GDM1 (cell line): ENCODE data around the gene SGTA.
A peak's percentile ranks its signal among the peaks of the same experiment; 100 is the strongest.
"Not testable (repeated sequence)": the region's sequence is repeated elsewhere in the genome, so short reads cannot be mapped to it uniquely, and the experiment has no call there.

Source experiments
- DNase-seq: peaks from one replicate; lab custom pipeline; 2025; lab: John Stamatoyannopoulos, UW

The SGTA gene, protein sequence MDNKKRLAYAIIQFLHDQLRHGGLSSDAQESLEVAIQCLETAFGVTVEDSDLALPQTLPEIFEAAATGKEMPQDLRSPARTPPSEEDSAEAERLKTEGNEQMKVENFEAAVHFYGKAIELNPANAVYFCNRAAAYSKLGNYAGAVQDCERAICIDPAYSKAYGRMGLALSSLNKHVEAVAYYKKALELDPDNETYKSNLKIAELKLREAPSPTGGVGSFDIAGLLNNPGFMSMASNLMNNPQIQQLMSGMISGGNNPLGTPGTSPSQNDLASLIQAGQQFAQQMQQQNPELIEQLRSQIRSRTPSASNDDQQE

DNA sequence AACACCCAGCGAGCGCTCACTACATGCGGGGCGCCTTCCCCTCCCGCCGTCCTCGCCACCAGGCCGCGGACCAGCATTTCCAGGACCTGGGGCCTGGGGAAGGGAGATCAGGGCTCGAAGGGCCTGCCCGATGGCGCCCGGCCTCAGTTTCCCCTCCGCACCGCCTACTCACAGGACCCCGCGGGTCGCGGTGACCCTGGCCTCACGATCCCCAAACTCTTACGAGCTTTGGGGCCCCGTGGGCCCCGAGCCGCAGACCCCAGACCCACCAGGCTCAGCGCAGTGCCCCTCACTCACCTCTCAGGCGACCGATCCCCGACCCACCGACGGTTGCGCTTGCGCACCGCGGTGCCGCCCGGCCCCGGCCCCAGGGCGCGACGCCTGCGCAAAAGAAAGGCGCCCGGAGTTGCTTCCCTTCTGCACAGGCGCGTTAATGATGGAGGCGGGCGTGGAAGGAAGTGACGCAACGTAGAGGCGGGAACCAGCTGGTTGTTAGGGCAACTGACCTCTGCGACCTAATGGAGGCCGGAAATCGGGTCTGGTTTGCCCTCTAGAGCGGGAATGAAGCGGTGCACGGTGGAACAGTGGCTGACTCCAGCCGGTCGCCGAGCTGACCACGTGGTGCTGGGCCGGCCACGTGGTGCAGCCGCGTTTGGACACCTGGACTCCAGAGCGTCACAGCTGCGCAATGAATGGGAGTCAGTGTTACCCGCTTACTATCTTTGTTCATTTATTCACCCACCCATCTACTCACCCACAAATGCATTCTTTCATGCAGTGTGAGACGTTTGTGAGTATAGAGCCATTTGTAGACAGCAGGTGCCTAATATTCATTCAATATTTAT is at the start of gene SGTA:
TSS of gene SGTA (minus strand) at position 338 of the 845 bp plus-strand sequence. CDS start 14,205 bp downstream, outside the sequence.
- peak; percentile 95 for DNase-seq

DNA sequence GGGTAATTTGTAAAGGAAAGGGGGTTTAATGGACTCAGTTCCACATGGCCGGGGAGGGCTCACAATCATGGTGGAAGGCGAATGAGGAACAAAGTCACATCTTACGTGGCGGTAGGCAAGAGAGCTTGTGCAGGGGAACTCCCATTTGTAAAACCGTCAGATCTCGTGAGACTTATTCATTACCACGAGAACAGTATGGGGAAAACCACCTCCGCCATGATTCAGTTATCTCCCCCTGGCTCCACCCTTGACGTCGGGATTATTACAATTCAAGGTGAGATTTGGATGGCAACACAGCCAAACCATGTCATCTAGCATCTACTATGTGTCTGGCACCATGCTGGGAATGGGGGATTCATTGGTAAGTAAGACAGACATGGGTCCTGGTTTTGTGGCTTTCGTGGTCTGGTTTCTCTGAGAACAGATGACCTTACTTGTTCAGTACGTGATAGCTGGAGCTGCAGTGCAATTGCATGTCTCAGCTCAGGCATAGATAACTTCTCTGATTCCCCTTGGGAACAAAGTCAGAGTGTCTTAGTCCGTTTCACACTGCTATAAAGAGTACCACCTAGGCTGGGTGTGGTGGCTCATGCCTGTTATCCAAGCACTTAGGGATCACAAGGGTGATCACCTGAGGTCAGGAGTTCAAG is 44.9 kb upstream of the SGTA start:
- no peak for DNase-seq

DNA sequence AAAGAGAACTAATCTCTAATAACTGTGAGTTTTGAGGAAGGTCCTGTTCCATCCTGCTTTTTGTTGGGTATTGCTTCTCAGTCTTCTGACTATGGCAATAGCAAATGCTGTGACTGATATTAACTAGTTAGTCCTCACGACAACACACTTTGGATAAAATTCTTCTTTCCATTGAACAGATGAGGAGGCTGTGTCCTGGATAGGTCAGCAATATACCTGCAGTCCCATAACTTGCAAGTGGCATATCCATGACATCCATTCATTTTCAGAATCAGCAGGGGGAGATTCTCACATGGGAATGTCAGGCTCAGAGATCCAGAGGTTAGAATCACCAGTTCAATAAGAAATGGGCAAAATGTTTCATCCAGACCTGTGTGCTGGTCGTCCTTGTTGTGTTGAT is 43.9 kb upstream of the SGTA start:
- no peak for DNase-seq

DNA sequence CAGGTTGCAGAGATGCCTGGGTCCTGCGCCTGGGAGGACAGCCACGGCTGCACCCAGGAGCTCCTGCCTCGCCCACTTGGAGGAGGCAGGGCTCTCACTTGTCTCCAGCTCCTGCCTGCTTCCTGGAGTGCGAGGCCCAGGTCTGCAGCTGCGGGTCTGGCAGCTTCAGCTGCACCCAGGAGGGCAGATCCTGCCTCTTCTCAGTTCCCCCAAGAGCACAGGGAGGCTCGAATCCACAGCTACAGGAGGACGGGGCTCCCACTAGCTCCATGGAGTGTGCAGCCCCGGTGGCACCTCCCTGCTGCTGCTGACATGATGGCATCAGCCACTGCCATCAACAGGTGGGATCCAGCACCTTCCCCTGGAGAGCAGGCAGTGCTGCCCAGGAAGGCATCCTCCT is 41.1 kb upstream of the SGTA start:
- no peak for DNase-seq

DNA sequence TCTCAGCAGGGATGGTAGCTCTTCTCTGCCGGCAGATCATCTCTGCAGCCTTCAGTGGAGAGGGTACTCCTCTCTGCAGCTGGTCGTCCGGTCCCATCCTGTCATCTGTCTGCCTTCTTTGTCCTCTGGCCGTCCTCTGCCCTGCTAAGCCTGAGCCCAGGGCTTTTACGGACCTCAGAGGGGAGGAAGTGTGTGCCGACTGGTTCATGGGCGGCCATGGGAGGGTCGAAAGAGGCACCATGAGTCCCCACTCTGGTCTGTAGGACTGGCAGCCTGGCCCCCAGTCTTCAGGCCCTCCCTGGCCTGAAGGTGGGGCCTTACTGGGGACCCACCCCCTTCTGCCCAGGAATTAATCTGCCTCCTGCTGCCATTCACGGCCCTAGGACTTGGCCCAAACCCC is 40.6 kb upstream of the SGTA start:
- no peak for DNase-seq

DNA sequence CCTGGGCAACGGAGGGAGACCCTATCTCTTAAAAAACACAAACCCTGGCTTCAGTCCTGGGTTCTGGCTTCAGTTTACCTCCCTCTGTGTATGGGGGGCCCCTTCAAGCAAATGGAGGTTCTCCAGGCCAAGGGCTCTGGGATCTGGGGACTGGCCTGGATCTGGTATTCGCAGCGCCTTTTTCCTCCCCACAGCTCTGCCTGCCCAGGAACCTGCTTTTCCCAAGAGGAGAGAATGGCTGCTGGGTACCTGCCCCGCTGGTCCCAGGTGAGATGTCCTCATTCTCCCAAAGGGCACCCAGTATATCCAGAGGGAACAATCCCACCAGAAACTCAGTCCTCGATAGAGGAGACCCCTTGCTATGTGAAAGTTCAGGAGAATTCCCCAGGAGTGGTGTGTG is 39.8 kb upstream of the SGTA start:
- no peak for DNase-seq

DNA sequence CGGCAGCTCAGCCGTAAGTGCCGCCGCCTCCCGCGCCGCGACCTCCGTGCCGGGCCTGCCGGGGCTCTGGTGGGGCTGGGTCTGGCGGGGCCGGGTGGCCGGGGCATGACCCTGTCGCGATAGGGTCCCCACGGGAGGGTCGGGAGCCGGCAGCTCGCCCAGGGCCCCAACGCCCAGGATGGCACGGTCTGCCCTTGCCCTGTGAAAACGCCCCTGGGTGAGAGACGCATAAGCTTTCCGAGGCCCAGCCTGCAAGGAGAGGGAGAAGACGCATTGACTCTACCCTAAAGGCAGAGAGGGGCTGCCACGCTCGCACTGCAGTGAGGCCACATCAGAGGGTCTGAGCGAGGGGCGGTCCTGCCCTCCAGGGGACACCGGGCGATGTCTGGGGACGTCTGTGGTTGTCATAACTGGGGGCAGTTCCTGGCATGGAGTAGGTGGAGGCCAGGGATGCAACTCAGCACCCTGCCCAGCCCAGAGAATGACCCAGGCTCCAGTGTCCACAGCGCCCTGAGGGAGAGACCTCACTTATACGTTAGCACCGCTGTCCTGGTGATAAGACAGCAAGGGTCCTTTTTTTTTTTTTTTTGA is 37.1 kb upstream of the SGTA start:
- no peak for DNase-seq

DNA sequence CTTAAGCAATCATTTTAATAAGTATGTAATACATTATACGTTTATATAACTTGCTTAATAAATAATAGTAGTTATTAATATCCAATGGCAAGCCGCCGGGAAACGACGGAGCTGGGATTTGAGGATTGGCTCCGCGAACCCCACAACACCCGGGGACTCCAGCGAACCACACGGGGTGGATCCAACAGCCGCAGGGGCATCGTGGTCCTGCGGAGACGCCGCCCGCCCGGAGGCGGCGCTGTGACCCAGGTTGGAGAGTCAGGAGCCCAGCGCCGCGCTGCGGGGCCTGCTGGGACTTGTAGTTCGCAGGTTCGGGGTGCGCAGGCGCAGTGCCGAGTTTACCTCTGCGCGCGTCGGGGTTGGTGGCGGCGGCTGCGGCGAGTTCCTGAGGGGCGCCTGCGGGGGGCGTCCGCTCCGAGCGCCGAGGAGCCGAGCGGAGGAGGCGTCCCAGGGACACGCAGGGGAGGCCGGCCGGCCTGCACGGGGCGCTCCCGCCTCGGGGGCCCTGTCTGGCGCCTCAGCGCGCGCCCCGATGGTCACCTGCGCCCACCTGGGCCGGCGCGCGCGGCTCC is 36.6 kb upstream of the SGTA start, which contains the start of gene ZNF554:
TSS of gene ZNF554 (plus strand) at position 329 of the 572 bp plus-strand sequence. CDS start at position 533, 204 bp downstream.
- DNase-seq = peak; percentile 95

DNA sequence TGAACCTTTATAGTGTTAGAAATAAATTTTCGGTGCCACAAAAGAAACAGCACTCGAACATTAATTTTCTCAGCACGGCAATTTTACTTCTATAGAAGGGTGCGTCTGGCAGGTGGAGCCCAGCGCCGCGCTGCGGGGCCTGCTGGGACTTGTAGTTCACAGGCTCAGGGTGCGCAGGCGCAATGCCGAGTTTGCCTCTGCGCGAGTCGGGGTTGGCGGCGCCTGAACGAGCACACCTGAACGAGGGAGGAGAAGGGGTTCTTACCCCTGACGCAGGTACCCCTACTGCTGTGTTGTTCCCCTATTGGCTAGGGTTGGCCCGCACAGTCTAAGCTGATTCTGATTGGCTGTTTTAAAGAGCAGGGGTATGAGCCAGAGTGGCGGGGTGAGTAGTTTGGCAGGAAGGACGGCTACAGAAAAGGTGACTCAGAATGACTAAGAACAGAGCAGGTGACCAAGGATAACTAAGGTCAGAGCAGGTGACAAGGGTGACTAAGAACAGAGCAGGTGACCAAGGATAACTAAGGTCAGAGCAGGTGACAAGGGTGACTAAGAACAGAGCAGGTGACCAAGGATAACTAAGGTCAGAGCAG is 34.3 kb upstream of the SGTA start:
- DNase-seq = not testable (repeated sequence)

DNA sequence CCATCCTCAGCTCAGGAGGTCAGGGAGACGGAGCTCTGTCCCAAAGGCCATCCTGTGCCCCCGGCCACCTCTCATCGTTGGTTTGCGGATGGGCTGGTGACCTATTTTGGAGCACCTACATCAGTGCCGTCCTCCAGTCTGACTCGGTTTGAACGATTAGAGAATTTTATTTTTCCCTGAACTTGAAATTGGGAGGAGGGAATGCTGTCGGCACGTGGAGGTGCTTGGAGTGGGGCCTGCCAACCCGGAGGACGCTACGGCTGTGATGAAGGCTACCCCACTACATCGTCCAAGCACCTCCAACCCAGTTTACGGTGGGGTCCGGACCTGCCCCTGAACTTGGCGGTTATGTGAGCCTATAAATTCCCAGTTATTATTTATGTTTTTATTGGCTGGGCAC is 33.6 kb upstream of the SGTA start:
- no peak for DNase-seq

DNA sequence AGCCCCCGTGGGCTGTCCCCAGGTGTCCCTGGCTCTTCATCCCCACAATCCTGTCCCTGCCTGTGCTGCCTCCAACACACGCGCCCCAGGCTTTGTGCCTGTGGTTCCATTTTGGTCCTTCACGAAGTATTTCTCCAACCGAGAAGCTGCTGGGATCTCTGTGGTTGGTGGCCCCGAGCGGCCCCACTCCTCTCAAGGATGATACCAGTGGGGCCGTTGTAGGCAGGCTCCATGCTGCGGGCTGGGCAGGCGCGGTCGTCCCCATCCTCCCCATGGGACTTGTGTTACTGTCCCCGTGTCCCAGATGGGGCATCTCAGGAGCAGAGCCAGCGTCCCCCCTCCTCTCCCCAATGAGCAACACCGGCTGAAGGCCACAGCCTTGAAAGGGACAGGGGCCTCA is 32.9 kb upstream of the SGTA start:
- no peak for DNase-seq

DNA sequence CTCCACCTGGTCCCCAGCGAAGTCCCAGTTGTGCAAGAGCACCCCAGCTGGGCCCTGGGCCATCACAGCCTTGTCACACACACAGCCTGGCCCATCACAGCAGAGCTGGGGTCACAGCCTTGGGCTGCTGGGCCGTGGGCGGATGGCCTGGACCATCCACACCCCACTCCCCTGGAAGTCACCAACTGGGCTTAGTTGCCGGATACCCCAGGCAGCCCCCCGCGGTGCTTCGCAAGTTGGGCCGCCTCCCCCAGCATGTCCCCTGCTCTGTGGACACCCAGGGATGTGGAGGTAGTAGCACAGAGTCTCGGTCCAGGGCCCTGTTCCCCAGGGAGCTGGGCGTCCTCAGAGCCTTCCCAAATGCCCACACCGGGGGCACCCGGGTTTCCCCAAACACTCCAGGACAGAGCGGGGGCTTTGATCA is 32.1 kb upstream of the SGTA start:
- no peak for DNase-seq

DNA sequence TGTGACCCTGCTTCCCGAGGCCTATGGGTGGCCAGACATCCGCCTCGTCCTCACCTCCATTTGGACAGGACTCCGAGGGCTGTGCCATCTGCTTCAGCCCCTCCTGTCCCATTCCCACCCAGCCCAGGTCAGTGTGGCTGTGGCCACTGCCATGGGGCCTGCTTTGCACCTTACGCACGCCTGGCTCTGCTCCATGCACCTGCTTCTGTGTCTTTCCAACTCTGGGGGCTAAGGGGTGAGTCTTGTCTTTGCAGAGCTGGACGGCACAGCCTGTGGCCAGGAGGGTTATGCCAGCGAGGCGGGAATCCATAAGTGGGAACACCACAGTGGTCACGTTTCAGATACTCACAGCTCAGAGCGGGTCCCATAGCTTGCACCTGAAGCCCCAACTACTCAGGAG is 31.4 kb upstream of the SGTA start:
- no peak for DNase-seq

DNA sequence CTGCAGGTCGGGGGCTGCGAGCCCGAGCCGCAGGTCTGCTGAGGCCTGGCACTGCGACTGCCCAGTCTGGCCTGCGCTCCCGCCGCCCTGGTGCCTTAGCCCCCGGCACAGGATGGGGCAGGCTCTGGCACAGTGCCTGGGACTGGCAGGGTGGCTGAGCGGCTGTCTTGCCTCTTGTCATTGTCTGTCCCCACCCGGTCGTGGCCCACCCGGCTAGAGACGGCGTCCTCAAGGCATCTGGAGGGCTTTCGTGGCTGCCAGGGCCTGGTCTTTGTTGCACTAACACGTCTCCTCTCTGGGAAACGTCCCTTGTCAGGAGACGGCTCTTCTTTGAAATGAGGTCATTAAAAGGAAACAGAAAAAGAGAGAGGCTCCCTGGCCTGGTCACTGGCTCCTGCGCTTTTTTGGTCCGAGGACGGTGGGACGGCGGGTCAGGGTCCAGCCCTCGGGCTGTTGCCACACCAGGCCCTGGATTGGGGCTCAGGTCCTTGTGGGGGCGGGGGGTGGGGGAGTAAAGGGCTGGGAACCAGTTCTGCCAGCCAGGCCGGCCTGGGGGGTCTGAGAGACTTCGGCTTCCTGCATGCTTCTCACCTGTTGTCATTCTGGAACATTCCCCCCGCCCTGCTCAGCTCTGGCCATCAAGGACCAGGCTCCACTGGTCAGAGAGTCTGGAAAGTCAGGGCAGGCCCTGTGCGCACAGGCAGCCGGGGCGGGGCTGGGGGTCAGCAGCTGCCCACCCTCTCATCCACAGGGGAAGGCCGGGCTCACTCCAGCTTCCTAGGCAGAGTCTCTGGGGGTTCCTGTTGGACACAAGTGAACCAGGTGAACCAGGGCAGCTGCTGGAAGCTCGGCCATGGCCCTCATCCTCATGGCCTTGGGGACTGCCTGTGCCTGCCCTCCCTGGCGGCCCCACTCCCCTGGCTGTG is 30.4 kb upstream of the SGTA start:
- no peak for DNase-seq

DNA sequence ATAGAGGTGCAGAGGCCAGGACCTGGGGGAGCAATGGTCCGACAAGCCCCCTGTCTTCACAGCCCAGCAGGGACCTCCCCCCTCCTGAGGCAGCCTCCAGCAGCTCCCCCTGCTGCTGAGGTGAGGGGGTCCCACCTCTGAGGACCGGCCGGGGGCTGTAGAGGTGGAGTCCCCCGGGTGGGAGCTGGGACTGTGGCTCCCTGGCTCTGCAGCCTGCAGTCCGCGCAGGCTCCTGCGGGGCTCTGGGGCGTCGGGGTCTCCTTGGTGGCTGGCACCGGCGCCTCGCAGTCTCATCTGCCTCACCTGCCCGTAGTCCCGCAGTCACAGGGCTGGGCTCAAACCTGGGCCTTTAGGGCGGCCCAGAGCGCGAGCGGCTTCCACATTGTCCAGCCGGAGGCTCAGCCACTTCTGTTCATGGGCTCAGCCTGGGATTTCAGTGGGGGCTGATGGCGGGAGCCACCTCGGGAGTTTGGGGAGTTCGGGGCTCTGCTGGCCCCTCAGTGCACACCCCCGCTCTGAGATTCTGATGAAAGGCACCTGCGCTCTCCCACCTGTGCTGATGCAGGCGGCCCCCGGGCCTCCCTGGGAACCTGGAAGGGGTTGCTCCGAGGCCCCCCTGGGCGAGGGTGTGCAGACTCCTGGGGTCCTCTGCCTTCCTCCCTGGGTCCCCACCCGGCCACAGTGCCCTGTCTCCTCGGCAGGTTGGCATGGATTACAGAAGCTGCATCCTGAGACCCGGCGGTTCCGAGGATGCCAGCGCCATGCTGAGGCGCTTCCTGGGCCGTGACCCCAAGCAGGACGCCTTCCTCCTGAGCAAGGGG is 29.6 kb upstream of the SGTA start:
- DNase-seq = no peak

DNA sequence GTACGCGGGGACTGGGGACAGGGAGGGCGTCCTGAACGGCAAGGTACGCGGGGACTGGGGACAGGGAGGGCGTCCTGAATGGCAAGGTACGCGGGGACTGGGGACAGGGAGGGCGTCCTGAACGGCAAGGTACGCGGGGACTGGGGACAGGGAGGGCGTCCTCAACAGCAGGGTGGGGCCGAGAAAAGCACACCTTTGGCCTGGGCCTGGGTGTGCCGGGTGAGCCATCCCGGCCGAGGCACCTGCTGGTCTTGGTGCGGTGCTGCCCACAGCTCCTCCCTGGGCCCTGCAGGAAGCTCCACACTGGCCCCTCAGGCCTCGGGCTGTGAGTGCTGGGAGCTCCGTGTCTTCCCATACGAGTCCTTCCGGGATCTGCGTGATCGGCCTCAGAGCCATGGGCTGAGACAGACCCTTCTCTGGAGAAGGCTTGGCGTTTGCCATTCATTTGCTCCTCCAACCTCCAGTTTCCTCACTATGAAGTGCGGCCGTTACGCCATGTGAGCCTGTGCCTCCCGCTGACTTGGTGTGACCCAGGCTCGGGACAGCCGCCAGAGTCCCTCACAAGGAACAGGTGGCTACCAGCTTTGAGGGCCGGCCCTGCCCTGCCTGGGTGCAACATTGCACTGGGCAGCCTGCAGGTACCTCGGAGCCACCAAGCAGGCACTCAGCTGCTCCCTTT is 28.8 kb upstream of the SGTA start:
- DNase-seq = no peak

DNA sequence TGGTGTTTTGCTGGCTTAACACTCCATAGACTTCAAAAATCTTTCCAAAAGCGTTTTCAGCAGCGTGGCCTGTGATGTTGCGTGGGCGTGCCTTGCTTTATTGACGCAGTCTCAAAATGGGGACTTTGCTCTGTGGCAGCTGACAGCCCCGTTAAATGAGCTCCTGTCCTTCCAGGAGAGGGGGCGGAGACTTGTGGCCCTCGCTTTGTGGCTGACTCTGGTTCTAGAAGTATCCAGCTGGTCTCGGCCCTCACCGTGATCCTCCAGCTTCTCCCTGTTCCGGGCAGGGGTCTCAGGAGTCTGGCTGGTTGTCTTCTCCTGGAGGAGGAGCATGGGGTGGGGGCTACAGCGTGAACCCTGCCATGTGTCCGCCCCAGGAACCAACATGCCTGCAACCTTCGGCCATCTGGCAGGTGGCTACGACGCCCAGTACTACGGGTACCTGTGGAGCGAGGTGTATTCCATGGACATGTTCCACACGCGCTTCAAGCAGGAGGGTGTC is 28.2 kb upstream of the SGTA start:
- no peak for DNase-seq

DNA sequence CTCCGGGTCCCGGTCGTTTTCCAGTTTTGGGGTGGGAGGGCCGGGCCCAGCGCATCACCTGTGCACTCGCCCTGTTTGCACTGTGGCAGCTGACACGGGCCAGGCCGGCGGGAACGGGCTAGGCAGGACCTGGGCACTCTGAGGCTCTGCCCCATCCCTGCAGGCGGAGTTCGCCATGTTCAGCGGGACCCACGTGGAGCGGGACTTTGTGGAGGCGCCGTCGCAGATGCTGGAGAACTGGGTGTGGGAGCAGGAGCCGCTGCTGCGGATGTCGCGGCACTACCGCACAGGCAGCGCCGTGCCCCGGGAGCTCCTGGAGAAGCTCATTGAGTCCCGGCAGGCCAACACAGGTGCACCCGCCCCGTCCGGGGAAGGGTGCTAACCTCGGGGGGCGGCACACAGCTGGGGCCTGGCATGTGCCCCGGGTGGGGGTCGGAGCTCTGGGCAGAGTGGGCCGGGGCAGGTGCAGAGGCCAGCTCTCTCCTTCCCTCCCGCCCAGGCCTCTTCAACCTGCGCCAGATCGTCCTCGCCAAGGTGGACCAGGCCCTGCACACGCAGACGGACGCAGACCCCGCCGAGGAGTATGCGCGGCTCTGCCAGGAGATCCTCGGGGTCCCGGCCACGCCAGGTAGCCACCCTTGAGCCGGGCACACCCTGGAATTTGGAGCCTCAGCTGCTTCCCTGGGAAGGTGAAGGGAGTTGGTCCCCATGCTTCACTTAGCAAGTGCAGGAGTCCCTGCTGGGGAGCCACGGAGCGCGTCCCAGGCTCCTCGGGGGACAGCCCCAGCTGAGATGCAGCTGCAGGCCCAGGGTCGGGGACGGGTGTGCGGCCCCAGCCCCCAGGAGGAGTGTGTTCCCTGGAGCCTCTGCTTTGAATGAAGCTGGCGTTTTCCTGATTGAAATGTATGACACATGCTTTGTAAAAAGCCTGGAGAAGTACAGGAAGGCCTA is 27.3 kb upstream of the SGTA start:
- DNase-seq = no peak
